B cell (primary cell): Measurements from ENCODE around the gene GGTLC1. TPM values are rescaled to one million over a fixed set of nuclear protein-coding genes. Genes with fewer than 3 reads are reported as not detected.

Experiments used
- ATAC-seq: fragments of 200-7000 bp; cut with Tn5 transposase; one replicate; pipeline ENCODE4 v1.10.0; 2021; ENCODE audit warnings: low read depth, mild to moderate bottlenecking, moderate number of reproducible peaks, moderate library complexity
- CTCF ChIA-PET: fragments of 350-600 bp; sonication (Branson Sonifier 250); formaldehyde crosslinking; loops from one replicate; lab custom pipeline; 2021; ENCODE audit warnings: antibody characterized with exemption, inconsistent platforms; lab: Charles Lee
- POLR2A ChIA-PET: fragments of 350-600 bp; sonication (Branson Sonifier 250); formaldehyde crosslinking; loops from one replicate; lab custom pipeline; 2021; ENCODE audit warnings: antibody characterized with exemption; lab: Charles Lee
- DNase-seq: peaks from one replicate; pipeline ENCODE4 v3.0.0; 2013
- H2AFZ ChIP-seq: 2 replicates; pipeline ENCODE4 v1.6.1; 2012; ENCODE audit warnings: mild to moderate bottlenecking, low read depth, low read length; ENCODE audit not compliant: insufficient read depth, poor library complexity, severe bottlenecking
- H3K27ac ChIP-seq, 2 donors: 1 replicate in 1 of 2; 2 replicates in 1 of 2; pipeline ENCODE4 v1.5.1; 2012 to 2013; ENCODE audit warnings: low read length in 2 of 2, mild to moderate bottlenecking in 2 of 2, moderate library complexity in 1 of 2
- H3K27me3 ChIP-seq, 4 experiments: fragments of 200-600 bp in 1 of 4; sonication (generic) in 1 of 4; replicated peaks in 1 of 4; 1 replicate in 2 of 4; 2 replicates in 2 of 4; pipeline versions ENCODE4 v1.6.1 to v1.7.0; 2013 to 2016; ENCODE audit warnings: low read length in 3 of 4, mild to moderate bottlenecking in 2 of 4, mixed read lengths in 1 of 4, moderate library complexity in 1 of 4; ENCODE audit not compliant: insufficient read depth in 4 of 4, control insufficient read depth in 3 of 4; ENCODE audit errors: control extremely low read depth in 1 of 4
- H3K36me3 ChIP-seq, 2 experiments: replicated peaks in 1 of 2; 1 replicate in 1 of 2; 2 replicates in 1 of 2; pipeline versions ENCODE4 v1.6.1 to v1.7.1; 2013; ENCODE audit warnings: low read length in 1 of 2; ENCODE audit not compliant: insufficient read depth in 2 of 2, control insufficient read depth in 1 of 2; ENCODE audit errors: control extremely low read depth in 1 of 2, extremely low read depth in 1 of 2
- H3K4me1 ChIP-seq, 2 donors: fragments of 200-600 bp in 1 of 2; sonication (generic) in 1 of 2; 1 replicate in 1 of 2; 2 replicates in 1 of 2; pipeline versions ENCODE4 v1.5.1 to v1.6.1; 2013 to 2017; ENCODE audit warnings: low read length in 2 of 2; ENCODE audit not compliant: control insufficient read depth in 2 of 2, insufficient read depth in 2 of 2
- H3K4me2 ChIP-seq: replicated peaks from 2 replicates; pipeline ENCODE3; 2012; ENCODE audit warnings: mild to moderate bottlenecking, low read depth, low read length; ENCODE audit not compliant: poor library complexity, severe bottlenecking
- H3K4me3 ChIP-seq, 5 experiments: fragments of 200-600 bp in 1 of 5; sonication (generic) in 1 of 5; 1 replicate in 3 of 5; 2 replicates in 2 of 5; pipeline versions ENCODE4 v1.5.1 to v1.7.0; 2011 to 2016; ENCODE audit warnings: low read length in 4 of 5, mild to moderate bottlenecking in 4 of 5, low read depth in 2 of 5, control low read depth in 1 of 5, moderate library complexity in 1 of 5; ENCODE audit not compliant: insufficient read depth in 1 of 5; ENCODE audit errors: control extremely low read depth in 1 of 5, extremely low read depth in 1 of 5
- H3K79me2 ChIP-seq: fragments of 200-600 bp; sonication (generic); one replicate; pipeline ENCODE4 v1.6.0; 2016; ENCODE audit warnings: low read length; ENCODE audit not compliant: control insufficient read depth, insufficient read depth
- H3K9ac ChIP-seq: fragments of 200-600 bp; sonication (generic); 2 replicates; pipeline ENCODE4 v1.6.1; 2017; ENCODE audit warnings: mild to moderate bottlenecking, low read length, moderate library complexity
- H3K9me3 ChIP-seq, 3 donors: one replicate each; pipeline versions ENCODE4 v1.6.1 to v1.7.1; 2013; ENCODE audit warnings: low read length in 2 of 3; ENCODE audit not compliant: control insufficient read depth in 2 of 3, insufficient read depth in 1 of 3; ENCODE audit errors: control extremely low read depth in 1 of 3
- H4K20me1 ChIP-seq: 2 replicates; pipeline ENCODE4 v1.6.0; 2012; ENCODE audit warnings: mild to moderate bottlenecking, low read length; ENCODE audit not compliant: insufficient read depth, control insufficient read depth, poor library complexity, severe bottlenecking
- H3K27ac Mint-ChIP-seq: one replicate; pipeline ENCODE4 v1.8.0; 2021; ENCODE audit warnings: mixed read lengths
- H3K27me3 Mint-ChIP-seq: one replicate; pipeline ENCODE4 v1.8.0; 2021; ENCODE audit warnings: mixed read lengths
- H3K4me1 Mint-ChIP-seq: one replicate; pipeline ENCODE4 v1.8.0; 2021; ENCODE audit warnings: mixed read lengths
- H3K4me3 Mint-ChIP-seq: one replicate; pipeline ENCODE4 v1.8.0; 2021; ENCODE audit warnings: mixed read lengths
- H3K9me3 Mint-ChIP-seq: one replicate; pipeline ENCODE4 v1.8.0; 2022; ENCODE audit warnings: mixed read lengths; ENCODE audit not compliant: insufficient read depth
- EZH2 ChIP-seq: IDR thresholded peaks from 2 replicates; pipeline ENCODE4 v1.6.1; 2012; ENCODE audit warnings: borderline replicate concordance, low read depth, mild to moderate bottlenecking, moderate library complexity, low read length; ENCODE audit not compliant: insufficient read depth, poor library complexity, severe bottlenecking
- WGBS: methylation state at CpG from one replicate; pipeline ENCODE4 v1.1.5; 2013; ENCODE audit warnings: missing lambda C conversion rate; ENCODE audit not compliant: insufficient coverage; 5-methylcytosine and 5-hydroxymethylcytosine counted together
- intact Hi-C: fragments of 100-400 bp; cut with micrococcal nuclease; formaldehyde crosslinking; loops from one replicate; pipeline ENCODE4 v1.10.0; 2022
- polyA plus RNA-seq: library from polyadenylated mRNA; depleted of rRNA; stranded (reverse); fragments of >200 nt; gene quantifications from 2 replicates; pipeline ENCODE4 v1.2.3, GENCODE V29; 2012
- total RNA-seq, 2 donors: library from RNA; stranded (reverse); fragments of 120-200 nt in 1 of 2; gene quantifications; 1 replicate in 1 of 2; 2 replicates in 1 of 2; pipeline versions ENCODE4 v1.2.3 to v1.2.4, GENCODE V29; 2013 to 2022
- TF ChIP-seq, protein P1 (sequence below): fragments of 200-600 bp; IDR thresholded peaks from one replicate; pipeline ENCODE4 v1.8.0; 2022; ENCODE audit warnings: antibody characterized with exemption, mild to moderate bottlenecking

GGTLC1 gene
- total and polyA plus RNA-seq, 2 donors (not counting 1 experiment from before 2014, with no cell fraction given), result not detected

DNA sequence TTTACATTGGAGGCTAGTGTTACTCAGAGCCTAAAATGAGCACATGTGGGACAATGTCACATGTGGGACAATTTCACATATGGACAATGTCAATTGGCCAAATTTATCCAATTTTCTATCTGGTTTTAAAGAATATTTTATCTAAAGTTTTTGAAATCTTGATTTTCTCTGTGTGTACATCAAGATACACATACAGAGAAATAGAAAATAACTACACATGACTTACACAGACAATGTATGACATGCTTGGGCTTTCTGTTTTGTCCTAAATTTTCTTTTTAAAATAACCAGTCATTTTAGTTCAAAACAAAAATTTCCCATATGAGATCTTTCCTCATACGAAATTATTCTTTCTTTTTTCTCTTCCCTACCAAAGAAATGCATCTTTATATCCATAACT lies 24.6 kb downstream of the GGTLC1 start:
- no peak overlapping the region for H2AFZ ChIP-seq
- no peaks in the 10 kb centered on the region for H3K4me1 ChIP-seq
- no peak overlapping the region for H3K4me2 ChIP-seq
- no CpG with 5 or more reads among the region's 1 CpG for WGBS
- intact Hi-C loops, result no loop called here
- H3K36me3 ChIP-seq, result no peaks in the 10 kb centered on the region
- no peak overlapping the region for H3K4me3 ChIP-seq
- Mint-ChIP-seq H3K27ac (no peak overlapping the region), H3K27me3 (no peaks in the 10 kb centered on the region), H3K9me3 (peaks cover 2% of the 10 kb centered on the region), H3K4me3 (no peak overlapping the region), H3K4me1 (no peaks in the 10 kb centered on the region)
- H3K9me3 ChIP-seq, result peaks cover 3 to 6% (median 4%) of the 10 kb centered on the region in 3 donors
- ATAC-seq, result no peak
- DNase-seq, result no peak
- TF ChIP-seq EZH2, result no peak
- TF ChIP-seq, protein P1, sequence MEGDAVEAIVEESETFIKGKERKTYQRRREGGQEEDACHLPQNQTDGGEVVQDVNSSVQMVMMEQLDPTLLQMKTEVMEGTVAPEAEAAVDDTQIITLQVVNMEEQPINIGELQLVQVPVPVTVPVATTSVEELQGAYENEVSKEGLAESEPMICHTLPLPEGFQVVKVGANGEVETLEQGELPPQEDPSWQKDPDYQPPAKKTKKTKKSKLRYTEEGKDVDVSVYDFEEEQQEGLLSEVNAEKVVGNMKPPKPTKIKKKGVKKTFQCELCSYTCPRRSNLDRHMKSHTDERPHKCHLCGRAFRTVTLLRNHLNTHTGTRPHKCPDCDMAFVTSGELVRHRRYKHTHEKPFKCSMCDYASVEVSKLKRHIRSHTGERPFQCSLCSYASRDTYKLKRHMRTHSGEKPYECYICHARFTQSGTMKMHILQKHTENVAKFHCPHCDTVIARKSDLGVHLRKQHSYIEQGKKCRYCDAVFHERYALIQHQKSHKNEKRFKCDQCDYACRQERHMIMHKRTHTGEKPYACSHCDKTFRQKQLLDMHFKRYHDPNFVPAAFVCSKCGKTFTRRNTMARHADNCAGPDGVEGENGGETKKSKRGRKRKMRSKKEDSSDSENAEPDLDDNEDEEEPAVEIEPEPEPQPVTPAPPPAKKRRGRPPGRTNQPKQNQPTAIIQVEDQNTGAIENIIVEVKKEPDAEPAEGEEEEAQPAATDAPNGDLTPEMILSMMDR, result no peak
- H3K27ac ChIP-seq, result no peak overlapping the region
- no peaks in the 10 kb centered on the region for H3K79me2 ChIP-seq
- H4K20me1 ChIP-seq, result no peaks in the 10 kb centered on the region
- ChIA-PET POLR2A (no interaction called here), CTCF (no interaction called here)
- H3K27me3 ChIP-seq, result peaks cover 0 to 4% (median 0%) of the 10 kb centered on the region in 4 experiments
- H3K9ac ChIP-seq, result no peak overlapping the region

DNA sequence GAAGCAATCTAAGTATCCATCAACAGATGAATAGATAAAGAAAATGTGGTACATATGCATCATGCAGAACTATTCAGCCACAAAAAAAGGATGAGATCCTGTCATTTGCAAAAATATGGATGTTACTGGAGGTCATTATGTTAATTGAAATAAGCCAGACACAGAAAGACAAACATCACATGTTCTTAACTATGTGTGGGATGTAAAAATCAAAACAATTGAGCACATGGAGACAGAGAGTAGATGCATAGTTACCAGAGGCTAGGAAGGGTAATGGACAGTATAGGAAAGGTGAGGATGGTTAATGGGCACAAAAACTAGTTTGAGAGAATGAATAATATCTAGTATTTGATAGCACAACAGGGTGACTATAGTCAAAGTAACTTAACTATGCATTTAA lies 26.3 kb downstream of the GGTLC1 start:
- CTCF ChIA-PET, result no interaction called here

More for the DNA sequence above, 26.3 kb downstream of the GGTLC1 start:
- Histone ChIP-seq H3K9ac (no peak overlapping the region), H3K4me2 (no peak overlapping the region), H3K9me3 (peaks cover 3 to 6% (median 4%) of the 10 kb centered on the region in 3 donors), H3K79me2 (no peaks in the 10 kb centered on the region), H3K36me3 (no peaks in the 10 kb centered on the region), H4K20me1 (no peaks in the 10 kb centered on the region), H2AFZ (no peak overlapping the region), H3K4me3 (no peak overlapping the region), H3K27ac (no peak overlapping the region), H3K27me3 (peaks cover 0 to 4% (median 0%) of the 10 kb centered on the region in 4 experiments), H3K4me1 (no peaks in the 10 kb centered on the region)
- H3K9me3 Mint-ChIP-seq, result peaks cover 2% of the 10 kb centered on the region
- ATAC-seq (no peak), DNase-seq (no peak)
- intact Hi-C loops, result no loop called here
- POLR2A ChIA-PET, result no interaction called here
- H3K27ac Mint-ChIP-seq, result no peak overlapping the region
- TF ChIP-seq, protein P1, result no peak
- no peak for TF ChIP-seq EZH2
- no peaks in the 10 kb centered on the region for H3K27me3 Mint-ChIP-seq
- no peak overlapping the region for H3K4me3 Mint-ChIP-seq
- H3K4me1 Mint-ChIP-seq, result no peaks in the 10 kb centered on the region
